Measurements from ENCODE around the gene CCNB2.

- no peak for TF ChIP-seq EZH2 (IDR thresholded peaks at IDR 0.05; ENCODE audit: borderline replicate concordance, low read depth, low read length, poor library complexity, severe bottlenecking)
- TF ChIP-seq, protein P1, sequence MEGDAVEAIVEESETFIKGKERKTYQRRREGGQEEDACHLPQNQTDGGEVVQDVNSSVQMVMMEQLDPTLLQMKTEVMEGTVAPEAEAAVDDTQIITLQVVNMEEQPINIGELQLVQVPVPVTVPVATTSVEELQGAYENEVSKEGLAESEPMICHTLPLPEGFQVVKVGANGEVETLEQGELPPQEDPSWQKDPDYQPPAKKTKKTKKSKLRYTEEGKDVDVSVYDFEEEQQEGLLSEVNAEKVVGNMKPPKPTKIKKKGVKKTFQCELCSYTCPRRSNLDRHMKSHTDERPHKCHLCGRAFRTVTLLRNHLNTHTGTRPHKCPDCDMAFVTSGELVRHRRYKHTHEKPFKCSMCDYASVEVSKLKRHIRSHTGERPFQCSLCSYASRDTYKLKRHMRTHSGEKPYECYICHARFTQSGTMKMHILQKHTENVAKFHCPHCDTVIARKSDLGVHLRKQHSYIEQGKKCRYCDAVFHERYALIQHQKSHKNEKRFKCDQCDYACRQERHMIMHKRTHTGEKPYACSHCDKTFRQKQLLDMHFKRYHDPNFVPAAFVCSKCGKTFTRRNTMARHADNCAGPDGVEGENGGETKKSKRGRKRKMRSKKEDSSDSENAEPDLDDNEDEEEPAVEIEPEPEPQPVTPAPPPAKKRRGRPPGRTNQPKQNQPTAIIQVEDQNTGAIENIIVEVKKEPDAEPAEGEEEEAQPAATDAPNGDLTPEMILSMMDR (conservative IDR thresholded peaks at IDR 0.05; ENCODE audit: low read depth, low read length) = no peak
Observed at GRCh38 chr15:59159210-59159609, 54.3 kb downstream of the CCNB2 start.
